ENCODE results near the gene ITGA11. TPM values are rescaled to one million over a fixed set of nuclear protein-coding genes. Genes with fewer than 3 reads are reported as not detected.

ITGA11 gene
- total RNA-seq, 1 donor from 2014 or later = not detected

DNA sequence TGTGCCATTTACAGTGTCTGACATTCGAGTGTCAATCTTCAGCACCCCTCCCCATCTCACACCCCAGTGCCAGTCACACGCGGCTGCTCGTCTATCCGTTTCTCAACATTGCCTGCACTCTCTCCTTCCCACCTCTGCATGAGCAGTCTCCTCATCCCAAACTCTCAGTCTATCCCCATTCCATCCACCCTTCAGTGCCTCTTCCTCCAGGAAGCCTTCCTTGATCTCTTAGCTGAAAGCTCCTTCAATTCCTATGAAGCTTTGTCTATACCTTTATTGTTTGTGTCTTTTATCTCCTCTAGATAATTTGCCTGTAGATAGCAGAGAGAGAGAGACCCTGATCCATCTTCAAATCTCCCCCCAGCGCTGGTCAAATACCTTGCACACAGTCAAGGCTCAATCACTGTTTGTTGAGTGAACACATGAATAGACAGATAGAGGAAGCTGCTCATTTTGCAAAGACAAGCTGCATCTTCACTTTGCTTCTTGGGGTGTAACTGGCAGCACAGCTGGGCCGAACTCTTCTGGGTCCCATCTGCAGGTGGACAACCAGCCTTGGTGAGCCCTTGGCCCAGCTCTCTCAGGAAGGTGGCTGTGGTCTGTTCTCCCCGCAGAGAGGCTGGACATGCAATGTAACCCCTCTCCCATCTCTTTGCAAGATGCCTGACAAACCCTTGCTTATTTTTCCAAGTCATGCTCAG lies 52.8 kb downstream of the ITGA11 start:
- Mint-ChIP-seq H3K4me1 (ENCODE audit: low read depth) (no peaks in the 10 kb centered on the region), H3K27me3 (no peaks in the 10 kb centered on the region), H3K27ac (no peak overlapping the region), H3K36me3 (ENCODE audit: insufficient read depth) (no peaks in the 10 kb centered on the region), H3K9me3 (ENCODE audit: low read depth) (peaks cover 3% of the 10 kb centered on the region), H3K4me3 (ENCODE audit: low read depth) (no peak overlapping the region)
- no peak for DNase-seq (ENCODE audit: low spot score, unreplicated experiment)
- TF ChIP-seq, protein P1, sequence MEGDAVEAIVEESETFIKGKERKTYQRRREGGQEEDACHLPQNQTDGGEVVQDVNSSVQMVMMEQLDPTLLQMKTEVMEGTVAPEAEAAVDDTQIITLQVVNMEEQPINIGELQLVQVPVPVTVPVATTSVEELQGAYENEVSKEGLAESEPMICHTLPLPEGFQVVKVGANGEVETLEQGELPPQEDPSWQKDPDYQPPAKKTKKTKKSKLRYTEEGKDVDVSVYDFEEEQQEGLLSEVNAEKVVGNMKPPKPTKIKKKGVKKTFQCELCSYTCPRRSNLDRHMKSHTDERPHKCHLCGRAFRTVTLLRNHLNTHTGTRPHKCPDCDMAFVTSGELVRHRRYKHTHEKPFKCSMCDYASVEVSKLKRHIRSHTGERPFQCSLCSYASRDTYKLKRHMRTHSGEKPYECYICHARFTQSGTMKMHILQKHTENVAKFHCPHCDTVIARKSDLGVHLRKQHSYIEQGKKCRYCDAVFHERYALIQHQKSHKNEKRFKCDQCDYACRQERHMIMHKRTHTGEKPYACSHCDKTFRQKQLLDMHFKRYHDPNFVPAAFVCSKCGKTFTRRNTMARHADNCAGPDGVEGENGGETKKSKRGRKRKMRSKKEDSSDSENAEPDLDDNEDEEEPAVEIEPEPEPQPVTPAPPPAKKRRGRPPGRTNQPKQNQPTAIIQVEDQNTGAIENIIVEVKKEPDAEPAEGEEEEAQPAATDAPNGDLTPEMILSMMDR (IDR thresholded peaks at IDR 0.05; ENCODE audit: unreplicated experiment) = no peak

DNA sequence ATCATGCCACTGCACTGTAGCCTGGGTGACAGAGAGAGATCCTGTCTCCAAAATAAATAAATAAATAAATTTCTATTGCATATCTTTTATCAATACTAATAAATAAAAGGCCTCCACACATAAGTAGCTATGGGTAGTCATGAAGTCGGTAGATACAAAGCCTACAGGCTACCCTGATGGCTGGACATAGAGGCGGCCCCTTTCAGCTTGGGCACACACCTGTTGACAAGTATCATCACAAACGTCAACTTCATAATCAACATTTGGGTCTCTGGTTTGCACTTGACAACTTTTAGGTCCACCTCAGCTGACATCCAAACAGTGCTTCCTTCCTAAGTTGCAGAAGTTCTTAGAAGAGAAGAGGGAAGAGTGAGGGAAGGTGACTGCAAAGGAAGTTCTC lies 53.4 kb downstream of the ITGA11 start:
- no peak overlapping the region for H3K4me3 Mint-ChIP-seq (ENCODE audit: low read depth)
- peaks cover under 1% of the 10 kb centered on the region for H3K27me3 Mint-ChIP-seq
- DNase-seq (ENCODE audit: low spot score, unreplicated experiment) = no peak
- TF ChIP-seq, protein P1 (IDR thresholded peaks at IDR 0.05; ENCODE audit: unreplicated experiment) = no peak
- H3K4me1 Mint-ChIP-seq (ENCODE audit: low read depth) = no peaks in the 10 kb centered on the region
- peaks cover 3% of the 10 kb centered on the region for H3K9me3 Mint-ChIP-seq (ENCODE audit: low read depth)
- H3K36me3 Mint-ChIP-seq (ENCODE audit: insufficient read depth) = no peaks in the 10 kb centered on the region
- H3K27ac Mint-ChIP-seq = no peak overlapping the region

DNA sequence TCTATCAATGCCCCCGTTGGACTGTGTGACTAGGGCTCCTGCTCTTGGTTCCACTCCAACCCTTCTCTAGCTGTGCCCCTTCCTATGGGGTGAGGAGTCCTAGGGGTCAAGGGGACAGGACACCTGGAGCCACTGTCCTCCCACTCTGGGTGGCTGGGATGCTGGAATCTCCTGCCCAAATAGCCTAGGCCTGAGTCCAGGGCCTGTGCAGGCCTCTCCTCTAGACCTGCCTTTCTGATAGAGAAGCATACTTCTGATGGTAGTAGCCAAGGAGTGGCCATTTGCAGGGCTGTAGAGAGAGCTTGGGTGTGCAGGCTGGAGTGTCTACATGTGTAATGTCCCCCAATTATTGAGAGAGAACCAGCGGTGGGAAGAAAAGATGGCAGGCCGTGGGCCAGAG lies 54.2 kb downstream of the ITGA11 start:
- TF ChIP-seq, protein P1 (IDR thresholded peaks at IDR 0.05; ENCODE audit: unreplicated experiment) = no peak
- Mint-ChIP-seq H3K9me3 (ENCODE audit: low read depth) (peaks cover 3% of the 10 kb centered on the region), H3K27ac (no peak overlapping the region), H3K4me1 (ENCODE audit: low read depth) (no peaks in the 10 kb centered on the region), H3K27me3 (peaks cover 3% of the 10 kb centered on the region), H3K36me3 (ENCODE audit: insufficient read depth) (no peaks in the 10 kb centered on the region), H3K4me3 (ENCODE audit: low read depth) (no peak overlapping the region)
- DNase-seq (ENCODE audit: low spot score, unreplicated experiment) = no peak

DNA sequence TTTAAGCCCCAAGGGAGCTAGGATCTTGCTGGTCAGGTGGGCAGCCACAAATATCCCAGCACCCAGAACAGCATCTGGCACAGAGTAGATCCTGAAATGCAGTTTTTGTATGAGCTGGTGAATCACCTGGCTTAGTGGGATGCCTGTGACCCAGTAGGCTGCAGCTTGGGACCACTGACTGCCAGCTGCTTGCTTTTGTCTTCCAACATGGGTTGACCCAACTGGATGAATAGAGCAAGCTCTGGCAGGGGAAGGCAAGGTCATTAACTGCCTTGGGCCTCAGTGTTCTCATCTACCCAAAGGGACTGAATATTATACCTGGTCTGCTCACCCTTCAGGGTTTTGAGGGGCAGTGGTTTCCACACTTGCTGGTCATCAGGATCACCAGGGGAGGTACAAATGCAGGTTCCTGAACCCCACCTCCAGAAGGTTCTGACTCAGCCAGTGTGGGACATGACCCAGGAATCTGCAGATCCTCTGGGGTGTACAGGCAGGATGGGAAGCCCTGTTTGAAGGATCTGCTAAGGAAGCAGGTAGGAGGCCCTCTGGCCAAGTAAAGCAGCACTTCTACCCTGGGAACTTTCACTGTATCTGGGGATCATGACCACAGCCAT lies 55.4 kb downstream of the ITGA11 start:
- TF ChIP-seq, protein P1 (IDR thresholded peaks at IDR 0.05; ENCODE audit: unreplicated experiment) = no peak
- Mint-ChIP-seq H3K36me3 (ENCODE audit: insufficient read depth) (no peaks in the 10 kb centered on the region), H3K4me3 (ENCODE audit: low read depth) (no peak overlapping the region), H3K9me3 (ENCODE audit: low read depth) (no peaks in the 10 kb centered on the region), H3K27ac (no peak overlapping the region), H3K27me3 (peaks cover 3% of the 10 kb centered on the region), H3K4me1 (ENCODE audit: low read depth) (no peaks in the 10 kb centered on the region)
- DNase-seq (ENCODE audit: low spot score, unreplicated experiment) = no peak

DNA sequence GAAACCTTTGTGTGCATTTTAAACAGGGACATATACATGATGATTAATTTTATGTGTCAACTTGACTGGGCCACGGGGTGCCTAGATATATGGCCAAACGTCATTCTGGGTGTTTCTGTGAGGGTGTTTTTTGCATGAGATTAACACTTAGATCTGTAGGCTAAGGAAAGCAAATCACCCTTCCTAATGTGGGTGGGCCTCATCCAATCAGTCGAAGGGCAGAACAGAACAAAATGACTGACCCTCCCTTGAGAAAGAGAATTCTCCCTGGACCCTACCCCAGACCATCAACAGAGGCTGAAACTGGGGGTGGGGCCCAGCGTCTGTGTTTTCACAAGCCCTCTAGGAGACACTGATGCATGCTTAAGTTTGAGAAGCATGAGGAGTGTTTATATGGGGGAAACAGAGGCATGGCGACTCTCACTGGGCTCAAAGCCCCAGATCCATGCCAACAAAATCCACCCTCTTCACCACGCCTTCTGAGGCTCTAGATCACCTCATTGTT lies 56.2 kb downstream of the ITGA11 start:
- H3K27me3 Mint-ChIP-seq = peaks cover 6% of the 10 kb centered on the region
- no peaks in the 10 kb centered on the region for H3K36me3 Mint-ChIP-seq (ENCODE audit: insufficient read depth)
- no peak for DNase-seq (ENCODE audit: low spot score, unreplicated experiment)
- H3K9me3 Mint-ChIP-seq (ENCODE audit: low read depth) = no peaks in the 10 kb centered on the region
- H3K27ac Mint-ChIP-seq = no peak overlapping the region
- TF ChIP-seq, protein P1 (IDR thresholded peaks at IDR 0.05; ENCODE audit: unreplicated experiment) = no peak
- no peak overlapping the region for H3K4me3 Mint-ChIP-seq (ENCODE audit: low read depth)
- no peaks in the 10 kb centered on the region for H3K4me1 Mint-ChIP-seq (ENCODE audit: low read depth)
